IMR-90 (cell line): ENCODE results near the gene CTNNBIP1. TPM values are rescaled to one million over a fixed set of nuclear protein-coding genes. Genes with fewer than 3 reads are reported as not detected.

Source experiments
- ATAC-seq: fragments of 200-7000 bp; cut with Tn5 transposase; 2 replicates; pipeline ENCODE4 v1.9.1; 2020; ENCODE audit warnings: low read depth, mild to moderate bottlenecking, moderate library complexity
- BruUV-seq: library from RNA; stranded (reverse); fragments of 400-500 nt; replicated peaks from 2 replicates; lab custom pipeline; 2021; lab: Mats Ljungman, UMichigan
- CTCF ChIA-PET: fragments of 300-600 bp; formaldehyde crosslinking; extraction: SDS; loops from one replicate; lab custom pipeline; 2021; ENCODE audit warnings: antibody characterized with exemption; lab: Yijun Ruan, JAX
- POLR2A ChIA-PET: fragments of 300-600 bp; sonication (Branson Sonifier 250); formaldehyde crosslinking; loops from one replicate; lab custom pipeline; 2022; ENCODE audit warnings: antibody characterized with exemption; ENCODE audit not compliant: unreplicated experiment; lab: Charles Lee
- DNase-seq: peaks from one replicate; pipeline ENCODE4 v3.0.0; 2013
- H2AFZ ChIP-seq: replicated peaks from 2 replicates; pipeline ENCODE3; 2013; ENCODE audit warnings: low read length, mild to moderate bottlenecking; ENCODE audit not compliant: poor library complexity
- H2AK5ac ChIP-seq: 2 replicates; pipeline ENCODE4 v1.6.1; 2013; ENCODE audit warnings: low read depth, low read length, inconsistent platforms
- H2AK9ac ChIP-seq: replicated peaks from 2 replicates; pipeline ENCODE3; 2013; ENCODE audit warnings: mild to moderate bottlenecking, low read depth, low read length, moderate library complexity; ENCODE audit not compliant: poor library complexity
- H2BK120ac ChIP-seq: 2 replicates; pipeline ENCODE4 v1.6.1; 2013; ENCODE audit warnings: low read depth, low read length, inconsistent platforms
- H2BK15ac ChIP-seq: 3 replicates; pipeline ENCODE4 v1.6.1; 2013; ENCODE audit warnings: low read depth, low read length, inconsistent platforms
- H2BK20ac ChIP-seq: 2 replicates; pipeline ENCODE4 v1.6.1; 2013; ENCODE audit warnings: low read depth, mild to moderate bottlenecking, inconsistent platforms, low read length, moderate library complexity
- H2BK5ac ChIP-seq: 2 replicates; pipeline ENCODE4 v1.6.1; 2013; ENCODE audit warnings: mild to moderate bottlenecking, low read depth, low read length, inconsistent platforms; ENCODE audit not compliant: poor library complexity, severe bottlenecking
- H3K14ac ChIP-seq: replicated peaks from 2 replicates; pipeline ENCODE4 v1.6.1; 2013; ENCODE audit warnings: low read depth, low read length, inconsistent platforms
- H3K18ac ChIP-seq: 2 replicates; pipeline ENCODE4 v1.6.1; 2013; ENCODE audit warnings: low read depth, low read length, control low read depth
- H3K23ac ChIP-seq: 2 replicates; pipeline ENCODE4 v1.6.1; 2013; ENCODE audit warnings: low read depth, low read length, inconsistent platforms
- H3K27ac ChIP-seq: 2 replicates; pipeline ENCODE4 v1.5.1; 2013; ENCODE audit warnings: mild to moderate bottlenecking, control low read depth, low read length; ENCODE audit not compliant: insufficient read depth
- H3K27me3 ChIP-seq: 2 replicates; pipeline ENCODE4 v1.6.1; 2013; ENCODE audit warnings: low read length; ENCODE audit not compliant: control insufficient read depth, insufficient read depth
- H3K36me3 ChIP-seq: 2 replicates; pipeline ENCODE4 v1.6.1; 2013; ENCODE audit warnings: low read length, mixed read lengths; ENCODE audit not compliant: control insufficient read depth, insufficient read depth
- H3K4ac ChIP-seq: 2 replicates; pipeline ENCODE4 v1.6.1; 2013; ENCODE audit warnings: low read depth, low read length, inconsistent platforms
- H3K4me1 ChIP-seq: 2 replicates; pipeline ENCODE4 v1.6.1; 2013; ENCODE audit warnings: low read length, mixed read lengths; ENCODE audit not compliant: control insufficient read depth, insufficient read depth
- H3K4me2 ChIP-seq: 2 replicates; pipeline ENCODE4 v1.6.1; 2013; ENCODE audit warnings: low read depth, mild to moderate bottlenecking, control low read depth, low read length, moderate library complexity
- H3K4me3 ChIP-seq: 2 replicates; pipeline ENCODE4 v1.5.1; 2013; ENCODE audit warnings: low read depth, mild to moderate bottlenecking, control low read depth, low read length, moderate library complexity; ENCODE audit not compliant: insufficient read depth
- H3K56ac ChIP-seq: 2 replicates; pipeline ENCODE4 v1.6.1; 2013; ENCODE audit warnings: low read length, inconsistent platforms; ENCODE audit not compliant: insufficient read depth; ENCODE audit errors: extremely low read depth
- H3K79me1 ChIP-seq, 2 experiments: 2 replicates each; pipeline ENCODE4 v1.6.1; 2013; ENCODE audit warnings: low read length in 2 of 2, inconsistent platforms in 1 of 2, low read depth in 1 of 2
- H3K9ac ChIP-seq: 2 replicates; pipeline ENCODE4 v1.6.1; 2013; ENCODE audit warnings: low read depth, low read length, control low read depth
- H3K9me1 ChIP-seq: 2 replicates; pipeline ENCODE4 v1.6.1; 2013; ENCODE audit warnings: low read length, inconsistent platforms; ENCODE audit not compliant: insufficient read depth
- H3K9me3 ChIP-seq: 2 replicates; pipeline ENCODE4 v1.6.1; 2013; ENCODE audit warnings: low read length; ENCODE audit not compliant: control insufficient read depth, insufficient read depth
- H4K20me1 ChIP-seq: 2 replicates; pipeline ENCODE4 v1.6.1; 2013; ENCODE audit warnings: low read length, inconsistent platforms; ENCODE audit not compliant: insufficient read depth
- H4K5ac ChIP-seq: 2 replicates; pipeline ENCODE4 v1.6.1; 2013; ENCODE audit warnings: mild to moderate bottlenecking, low read depth, low read length, control low read depth
- H4K8ac ChIP-seq, 2 experiments: 2 replicates each; pipeline ENCODE4 v1.6.1; 2013; ENCODE audit warnings: low read depth in 2 of 2, low read length in 2 of 2, control low read depth in 1 of 2, inconsistent platforms in 1 of 2
- H4K91ac ChIP-seq: 2 replicates; pipeline ENCODE4 v1.6.1; 2013; ENCODE audit warnings: low read depth, low read length, inconsistent platforms; ENCODE audit not compliant: insufficient read depth
- BHLHE40 ChIP-seq: fragments of 150-350 bp; IDR thresholded peaks from 2 replicates; pipeline ENCODE4 v1.6.1; 2016; ENCODE audit warnings: mild to moderate bottlenecking, low read depth, low read length
- CEBPB ChIP-seq: IDR thresholded peaks from 2 replicates; pipeline ENCODE4 v1.6.1; 2012; ENCODE audit warnings: low read depth, low read length, improper control_type of control experiment
- CHD1 ChIP-seq: IDR thresholded peaks from 2 replicates; pipeline ENCODE4 v1.6.1; 2012; ENCODE audit warnings: low read depth, low read length, improper control_type of control experiment
- NFE2L2 ChIP-seq: fragments of 150-350 bp; IDR thresholded peaks from 2 replicates; pipeline ENCODE4 v1.6.1; 2016; ENCODE audit warnings: low read depth, mild to moderate bottlenecking, low read length
- POLR2A ChIP-seq: IDR thresholded peaks from 2 replicates; pipeline ENCODE4 v1.6.1; 2012; ENCODE audit warnings: mild to moderate bottlenecking, low read depth, low read length
- WGBS, 2 experiments: methylation state at CpG; one replicate each; pipeline versions ENCODE4 v1.1.5 to v1.1.7; 2013; ENCODE audit warnings: missing lambda C conversion rate in 2 of 2; ENCODE audit not compliant: insufficient read length in 1 of 2; ENCODE audit errors: extremely low coverage in 2 of 2; 5-methylcytosine and 5-hydroxymethylcytosine counted together
- dilution Hi-C: fragments of 300-500 bp; cut with HindIII; formaldehyde crosslinking; loops from one replicate; pipeline ENCODE4 v1.14.3; 2018; ENCODE audit warnings: low sequenced_read_pairs; ENCODE audit not compliant: unreplicated experiment
- in situ Hi-C: fragments of 300-500 bp; cut with MboI; formaldehyde crosslinking; loops from 3 replicates; pipeline ENCODE4 v1.14.3; 2019; ENCODE audit warnings: low sequenced_read_pairs, inconsistent platforms, mixed read lengths
- intact Hi-C: fragments of 100-400 bp; cut with micrococcal nuclease; formaldehyde crosslinking; loops from 2 replicates; pipeline ENCODE4 v1.10.0; 2022
- polyA plus RNA-seq, 3 experiments: library from polyadenylated mRNA; depleted of rRNA; stranded (reverse); fragments of >200 nt; gene quantifications; 2 replicates each; pipeline ENCODE4 v1.2.3, GENCODE V29; 2012; ENCODE audit warnings: low replicate concordance in 1 of 3
- total RNA-seq: library from RNA; depleted of rRNA; stranded (reverse); fragments of >200 nt; gene quantifications from 2 replicates; pipeline ENCODE4 v1.2.3, GENCODE V29; 2012
- TF ChIP-seq, protein P1 (sequence below): fragments of 150-350 bp; IDR thresholded peaks from 2 replicates; pipeline ENCODE4 v1.6.1; 2017; ENCODE audit warnings: mild to moderate bottlenecking, antibody characterized with exemption, low read length, low read depth

Gene CTNNBIP1
- total and polyA plus RNA-seq, 2 of the 4 experiments (the other 2 are of a cell fraction): 24.7 to 28.5 TPM

DNA sequence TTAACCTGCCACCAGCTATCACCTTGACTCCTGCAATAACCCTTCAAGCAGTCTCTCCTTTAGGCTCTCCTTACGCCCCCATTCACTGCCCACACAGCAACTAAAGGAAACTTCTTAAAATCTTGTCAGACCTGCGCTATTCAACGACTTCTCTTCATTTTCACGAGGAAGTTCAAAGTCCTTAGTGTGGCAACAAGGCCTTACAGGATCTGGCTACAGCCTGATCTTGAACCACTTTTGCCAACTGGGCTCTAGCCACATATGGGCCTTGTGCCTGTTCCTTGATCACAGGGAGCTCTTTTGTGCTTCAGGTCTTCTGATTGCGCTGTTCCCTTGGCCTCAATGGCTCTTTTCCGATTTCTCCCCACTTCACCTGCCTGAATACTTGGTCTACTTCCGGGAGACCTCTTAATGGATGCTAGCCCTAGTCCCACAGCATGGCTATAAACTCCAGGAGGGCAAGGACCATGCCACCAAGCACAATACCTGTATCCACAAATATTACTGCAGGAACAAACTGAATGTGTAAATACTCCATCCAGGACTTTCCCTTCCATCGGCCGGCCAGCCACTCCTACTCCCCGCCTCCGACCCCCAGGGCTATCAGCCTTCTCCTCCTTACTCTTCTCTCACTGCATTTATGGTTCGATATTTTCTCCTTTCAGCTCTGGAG lies 2.3 kb upstream of the CTNNBIP1 start:
- in situ Hi-C loops (no loop called here), dilution Hi-C loops (no loop called here), intact Hi-C loops (no loop called here)
- H2BK120ac ChIP-seq: no peak overlapping the region
- no peak overlapping the region for H3K27ac ChIP-seq
- H3K4ac ChIP-seq: no peak overlapping the region
- H2AFZ ChIP-seq: no peak overlapping the region
- H3K56ac ChIP-seq: no peak overlapping the region
- H4K20me1 ChIP-seq: no peaks in the 10 kb centered on the region
- no peak overlapping the region for H2AK5ac ChIP-seq
- H3K36me3 ChIP-seq: no peaks in the 10 kb centered on the region
- H4K8ac ChIP-seq: no peak overlapping the region
- H3K9me1 ChIP-seq: peaks cover 5% of the 10 kb centered on the region; the same call in 1 of the 2 replicates
- ATAC-seq: no peak
- no peak overlapping the region for H2BK20ac ChIP-seq
- H2BK5ac ChIP-seq: no peak overlapping the region
- BruUV-seq: no TSS peak
- CTCF ChIA-PET: no interaction called here
- H2BK15ac ChIP-seq: no peak overlapping the region
- H3K27me3 ChIP-seq: no peaks in the 10 kb centered on the region
- H3K9me3 ChIP-seq: no peaks in the 10 kb centered on the region
- H4K91ac ChIP-seq: no peak overlapping the region
- no peak overlapping the region for H2AK9ac ChIP-seq
- no peak overlapping the region for H3K4me2 ChIP-seq
- TF ChIP-seq BHLHE40 (no peak), CHD1 (no peak), POLR2A (no peak), CEBPB (no peak), NFE2L2 (no peak)
- TF ChIP-seq, protein P1, sequence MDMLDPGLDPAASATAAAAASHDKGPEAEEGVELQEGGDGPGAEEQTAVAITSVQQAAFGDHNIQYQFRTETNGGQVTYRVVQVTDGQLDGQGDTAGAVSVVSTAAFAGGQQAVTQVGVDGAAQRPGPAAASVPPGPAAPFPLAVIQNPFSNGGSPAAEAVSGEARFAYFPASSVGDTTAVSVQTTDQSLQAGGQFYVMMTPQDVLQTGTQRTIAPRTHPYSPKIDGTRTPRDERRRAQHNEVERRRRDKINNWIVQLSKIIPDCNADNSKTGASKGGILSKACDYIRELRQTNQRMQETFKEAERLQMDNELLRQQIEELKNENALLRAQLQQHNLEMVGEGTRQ: no peak
- peaks cover 15 to 16% of the 10 kb centered on the region in 2 experiments for H3K79me1 ChIP-seq
- POLR2A ChIA-PET: no interaction called here
- no peak for DNase-seq
- no peak overlapping the region for H4K5ac ChIP-seq
- no peak overlapping the region for H3K14ac ChIP-seq
- H3K23ac ChIP-seq: no peak overlapping the region
- 90% methylated on average over 4 of the region's 12 CpGs; no CpG with 5 or more reads in 1 of the 2 experiments for WGBS, 2 experiments
- H3K18ac ChIP-seq: no peak overlapping the region
- H3K4me1 ChIP-seq: peaks cover 5% of the 10 kb centered on the region
- H3K9ac ChIP-seq: no peak overlapping the region
- H3K4me3 ChIP-seq: no peak overlapping the region
